Jurkat, Clone E6-1 (cell line): ENCODE measurements around the gene ARPC3. TPM values are rescaled to one million over a fixed set of nuclear protein-coding genes. Genes with fewer than 3 reads are reported as not detected.
"Not testable (repeated sequence)": the region's sequence is repeated elsewhere in the genome, so short reads cannot be mapped to it uniquely, and the experiment has no call there.

Experiments used
- DNase-seq: peaks from one replicate; pipeline ENCODE4 v3.0.0-alpha.2; 2011; ENCODE audit warnings: low read depth, low spot score
- H3K4me3 ChIP-seq: 2 replicates; pipeline ENCODE4 v1.5.1; 2011; ENCODE audit warnings: mild to moderate bottlenecking, low read length, control low read depth, moderate library complexity
- polyA plus RNA-seq: library from polyadenylated mRNA; unstranded; fragments of >200 nt; gene quantifications from one replicate; pipeline ENCODE4 v1.2.1, GENCODE V29; 2012; ENCODE audit warnings: missing spikeins; ENCODE audit not compliant: insufficient read length, insufficient read depth

The ARPC3 gene
- polyA plus RNA-seq = 365 TPM

- peak; percentile 91 for DNase-seq
- H3K4me3 ChIP-seq = peak within 1 kb of the TSS; percentile 71
These were observed at the start of gene ARPC3 for GRCh38 chr12:110449799-110450497. TSS of gene ARPC3 (minus strand) at chr12:110450337. CDS start at chr12:110450260, 77 bp downstream.

DNA sequence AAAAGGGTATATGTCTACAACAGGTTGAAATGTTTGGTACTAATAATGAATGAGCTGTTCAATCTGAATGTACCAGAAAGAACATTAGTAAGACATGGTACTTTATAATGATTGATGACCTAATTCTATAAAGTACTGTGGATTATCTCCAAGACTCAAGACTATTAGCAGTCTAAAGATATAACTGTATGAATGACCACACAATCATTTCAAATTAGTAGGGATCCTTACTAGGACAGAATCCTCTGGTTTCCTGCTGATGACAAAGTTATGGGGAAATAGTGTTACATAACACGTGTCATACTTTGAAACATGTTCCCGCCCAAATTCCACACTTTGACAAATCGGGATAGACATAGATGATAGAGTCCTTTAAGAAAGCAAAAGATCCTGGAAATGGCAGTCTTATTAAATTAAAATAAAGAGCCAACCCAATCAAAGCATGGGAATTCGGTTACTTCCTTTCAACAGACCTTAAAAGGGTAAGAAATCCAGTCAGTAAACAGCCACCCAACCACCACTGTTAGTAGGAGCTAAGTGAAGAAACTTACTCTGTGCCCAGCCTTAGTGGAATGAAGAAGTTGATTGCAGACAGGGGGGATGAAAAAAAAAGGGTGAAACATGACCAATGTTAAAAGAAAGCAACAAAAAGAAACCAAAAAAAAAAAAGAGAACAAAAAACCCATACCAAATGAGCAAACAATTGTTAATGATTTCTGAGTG lies 49.0 kb upstream of the ARPC3 start:
- DNase-seq = peak; percentile 12

GRCh38 chr12:110475426-110475825 lies 25.3 kb upstream of the ARPC3 start:
- no peak overlapping the region for H3K4me3 ChIP-seq
- DNase-seq = no peak

More for the DNA sequence above, 49.0 kb upstream of the ARPC3 start:
- H3K4me3 ChIP-seq = no peak overlapping the region

- DNase-seq = peak; percentile 98
- peak within 1 kb of the TSS; percentile 94 for H3K4me3 ChIP-seq
These were observed 18.3 kb upstream of the ARPC3 start, which contains the start of the genes FAM216A and GPN3 for GRCh38 chr12:110468214-110469048. TSS of gene FAM216A (plus strand) at chr12:110468845. CDS start at chr12:110468876, 31 bp downstream. TSS of gene GPN3 (minus strand) at chr12:110468257. CDS start at chr12:110468203, 54 bp downstream.

DNA sequence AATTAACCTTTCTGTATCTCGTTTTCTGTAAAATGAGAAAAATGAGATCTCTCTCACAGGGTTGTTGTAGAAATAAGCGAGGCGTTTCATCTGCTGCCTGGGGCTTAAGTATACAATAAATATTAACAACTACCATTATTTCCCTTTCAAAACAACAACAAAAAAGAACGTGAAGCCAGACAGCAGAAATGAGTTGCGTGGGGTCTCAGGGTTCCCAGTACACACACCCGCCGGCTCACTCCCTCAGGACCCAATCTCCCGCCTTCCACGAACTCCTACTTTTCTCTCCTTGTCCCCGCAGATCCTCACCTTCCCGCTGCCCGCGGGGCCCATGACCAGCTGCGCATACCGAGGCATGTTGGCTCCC lies 17.7 kb upstream of the ARPC3 start:
- no peak for DNase-seq
- H3K4me3 ChIP-seq = peak overlapping the region; percentile 94

DNA sequence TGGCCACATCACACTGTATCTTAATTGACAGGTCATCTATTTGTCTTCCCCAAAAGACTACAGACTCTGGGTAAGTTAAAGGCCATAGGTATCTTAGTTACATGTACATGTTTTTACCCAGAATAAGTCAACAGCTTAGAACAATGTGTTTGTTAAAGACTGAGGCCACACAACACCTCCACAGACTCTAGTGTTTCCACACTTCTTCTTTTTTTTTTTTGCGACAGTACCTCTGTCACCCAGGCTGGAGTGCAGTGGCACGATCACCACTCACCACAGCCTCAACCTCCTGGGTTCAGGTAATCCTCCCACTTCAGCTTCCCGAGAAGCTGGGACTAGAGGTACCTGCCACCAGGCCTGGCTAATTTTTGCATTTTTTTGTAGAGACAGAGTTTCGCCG lies 16.7 kb upstream of the ARPC3 start:
- peak overlapping the region; percentile 94 for H3K4me3 ChIP-seq
- no peak for DNase-seq

- not testable (repeated sequence) for H3K4me3 ChIP-seq, DNase-seq
These were observed 15.6 kb upstream of the ARPC3 start for GRCh38 chr12:110465765-110466164.

GRCh38 chr12:110465024-110465423 lies 14.9 kb upstream of the ARPC3 start:
- no peak overlapping the region for H3K4me3 ChIP-seq
- DNase-seq = no peak

DNA sequence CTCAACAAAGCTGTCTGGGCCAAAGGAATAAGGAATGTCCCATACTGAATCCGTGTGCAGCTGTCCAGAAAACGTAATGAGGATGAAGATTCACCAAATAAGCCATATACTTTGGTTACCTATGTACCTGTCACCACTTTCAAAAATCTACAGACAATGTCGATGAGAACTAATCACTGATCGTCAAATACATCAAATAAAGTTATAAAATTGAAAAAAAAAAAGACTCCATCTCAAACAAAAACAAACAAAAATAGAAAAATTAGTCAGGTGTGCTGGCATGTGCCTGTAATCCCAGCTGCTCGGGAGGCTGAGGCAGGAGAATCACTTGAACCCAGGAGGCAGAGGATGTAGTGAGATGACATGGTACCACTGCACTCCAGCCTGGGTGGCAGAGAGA lies 11.1 kb upstream of the ARPC3 start:
- not testable (repeated sequence) for DNase-seq, H3K4me3 ChIP-seq

DNA sequence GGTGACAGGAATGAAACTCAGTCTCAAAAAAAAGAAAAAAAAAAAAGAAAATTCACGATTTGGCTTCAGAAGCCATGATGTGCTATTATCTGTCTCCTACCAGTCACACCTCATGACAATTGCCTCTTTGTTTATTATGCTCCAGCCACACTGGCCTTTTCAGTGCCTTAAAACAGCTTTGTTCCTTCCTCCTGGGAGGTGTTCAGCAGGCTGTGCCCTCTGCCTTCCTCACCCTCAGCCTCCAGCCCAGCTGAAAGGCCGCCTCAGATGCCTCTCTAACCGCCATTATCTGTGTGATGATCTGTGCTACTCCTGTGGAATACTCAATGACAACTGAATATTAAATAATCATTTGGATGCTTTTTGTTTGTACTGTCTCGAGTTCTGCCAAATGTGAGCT lies 8.6 kb upstream of the ARPC3 start:
- DNase-seq = no peak
- H3K4me3 ChIP-seq = no peak overlapping the region

DNA sequence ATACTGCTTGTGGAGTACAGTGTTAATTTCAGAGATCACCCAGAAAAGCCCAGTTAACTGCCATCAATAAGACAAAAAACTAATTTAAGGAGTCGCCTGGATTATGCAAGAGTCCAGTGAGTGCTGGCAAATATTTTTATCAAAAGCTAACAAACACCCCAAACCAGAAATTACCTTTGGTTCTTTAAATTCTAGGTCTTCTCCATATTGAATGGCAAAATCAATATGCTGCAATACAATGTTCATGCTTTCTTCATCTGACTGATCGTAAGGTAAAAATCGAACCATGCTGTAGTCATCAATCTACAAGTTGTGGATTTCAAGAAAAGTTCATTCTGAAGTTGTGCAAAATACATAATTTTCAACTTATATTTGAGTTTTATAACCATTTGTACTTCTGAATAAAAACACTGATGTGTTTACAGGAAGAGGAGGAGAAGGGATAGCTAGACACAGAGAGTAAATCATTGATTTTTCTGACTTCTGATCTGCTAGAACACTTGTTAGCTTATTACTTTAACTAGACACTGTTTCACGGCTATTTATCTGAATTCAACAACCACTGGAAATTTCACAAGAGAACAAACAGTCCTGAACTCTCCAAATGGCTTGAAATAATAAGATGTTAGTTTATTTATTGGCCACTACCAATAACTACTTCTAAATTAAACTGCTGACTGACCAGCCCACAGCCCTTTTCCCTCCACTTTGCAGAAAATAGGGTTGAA lies 3.6 kb upstream of the ARPC3 start:
- DNase-seq = no peak
- H3K4me3 ChIP-seq = no peak overlapping the region

- H3K4me3 ChIP-seq = no peak overlapping the region
- DNase-seq = no peak
These were observed 1.1 kb upstream of the ARPC3 start for GRCh38 chr12:110451263-110451662.

GRCh38 chr12:110444455-110444854 lies 5.7 kb downstream of the ARPC3 start:
- DNase-seq = no peak
- H3K4me3 ChIP-seq = no peak overlapping the region

GRCh38 chr12:110436231-110436630 lies 13.9 kb downstream of the ARPC3 start:
- DNase-seq = no peak
- H3K4me3 ChIP-seq = no peak overlapping the region

DNA sequence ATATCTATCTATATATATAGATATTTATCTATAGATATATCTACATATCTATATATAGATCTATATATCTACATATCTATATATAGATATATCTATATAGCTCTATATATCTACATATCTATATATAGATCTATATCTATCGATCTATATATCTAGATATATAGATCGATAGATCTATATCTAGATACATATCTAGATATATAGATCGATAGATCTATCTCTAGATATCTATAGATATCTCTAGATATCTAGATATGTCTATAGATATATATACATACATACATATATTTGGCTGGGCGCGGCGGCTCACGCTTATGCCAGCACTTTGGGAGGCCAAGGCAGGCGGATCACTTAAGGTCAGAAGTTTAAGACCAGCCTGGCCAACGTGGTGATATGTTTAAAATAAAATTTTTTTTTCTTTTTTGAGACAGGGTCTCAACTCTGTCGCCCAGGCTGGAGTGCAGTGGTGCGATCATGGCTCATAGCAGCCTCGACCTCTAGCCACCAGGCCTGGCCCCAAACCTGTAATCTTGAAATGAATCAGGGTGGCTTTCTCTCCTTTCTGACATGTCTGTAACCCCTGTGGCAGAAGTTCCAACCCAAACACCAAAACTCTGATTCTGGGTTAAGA lies 18.1 kb downstream of the ARPC3 start:
- H3K4me3 ChIP-seq = peak overlapping the region; percentile 45
- DNase-seq = no peak

DNA sequence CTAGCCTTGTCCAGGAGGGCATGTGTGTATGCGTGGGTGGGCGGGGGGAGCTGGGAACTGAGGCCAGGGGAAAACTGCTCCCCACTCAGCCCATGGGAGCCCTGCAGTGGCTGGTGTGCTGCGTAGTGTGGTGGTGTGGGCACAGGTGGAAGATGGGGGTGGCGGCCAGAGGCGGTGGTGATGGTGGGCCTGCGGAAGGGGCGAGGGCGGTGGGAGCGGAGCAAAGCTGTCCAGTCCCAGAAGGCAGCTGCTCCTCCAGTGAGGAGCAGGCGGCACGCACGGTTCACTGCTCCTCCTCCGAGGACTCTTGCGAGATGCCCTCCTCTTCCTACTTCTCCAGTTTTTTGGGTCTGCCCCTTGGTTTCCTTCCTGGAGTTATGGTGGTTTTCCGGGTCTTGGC lies 20.5 kb downstream of the ARPC3 start:
- H3K4me3 ChIP-seq, DNase-seq: not testable (repeated sequence)

DNA sequence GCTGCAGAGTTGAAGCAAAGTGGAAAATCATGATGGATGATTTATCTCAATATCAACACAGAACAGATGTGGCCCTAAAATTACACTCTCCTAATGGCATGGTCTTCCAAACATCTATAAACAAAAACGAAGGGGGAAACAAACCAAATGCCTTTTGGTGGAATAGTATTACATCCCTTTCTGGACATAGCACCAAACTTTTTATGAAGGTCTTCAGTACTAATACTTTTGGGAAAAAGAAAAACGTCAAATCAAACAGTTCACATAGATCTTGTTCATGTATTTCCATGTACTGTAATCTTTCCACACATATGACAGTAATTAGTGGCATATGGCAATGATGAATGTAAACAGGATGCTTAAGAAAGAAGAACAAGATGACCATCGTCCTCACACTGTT lies 23.7 kb downstream of the ARPC3 start:
- no peak overlapping the region for H3K4me3 ChIP-seq
- no peak for DNase-seq

DNA sequence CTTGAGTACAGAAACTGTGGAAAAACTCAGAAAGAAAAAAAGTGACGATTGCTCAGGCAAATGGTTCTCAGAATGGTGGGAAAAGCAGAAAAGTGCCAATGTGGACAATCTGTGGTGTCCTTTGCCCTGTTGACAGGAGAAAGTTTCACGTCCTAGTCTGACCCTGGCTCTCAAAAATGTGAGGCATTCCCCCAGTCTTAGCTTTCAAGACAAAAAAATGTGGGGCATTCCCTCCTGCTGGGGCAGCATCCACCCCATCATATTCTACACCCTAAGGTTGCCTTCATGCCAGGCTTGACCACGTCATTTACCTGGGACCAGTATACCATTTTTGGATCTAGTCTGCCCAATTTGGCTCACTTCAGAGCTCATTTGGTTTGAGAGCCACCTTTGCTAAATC lies 25.9 kb downstream of the ARPC3 start:
- DNase-seq = no peak
- no peak overlapping the region for H3K4me3 ChIP-seq

DNA sequence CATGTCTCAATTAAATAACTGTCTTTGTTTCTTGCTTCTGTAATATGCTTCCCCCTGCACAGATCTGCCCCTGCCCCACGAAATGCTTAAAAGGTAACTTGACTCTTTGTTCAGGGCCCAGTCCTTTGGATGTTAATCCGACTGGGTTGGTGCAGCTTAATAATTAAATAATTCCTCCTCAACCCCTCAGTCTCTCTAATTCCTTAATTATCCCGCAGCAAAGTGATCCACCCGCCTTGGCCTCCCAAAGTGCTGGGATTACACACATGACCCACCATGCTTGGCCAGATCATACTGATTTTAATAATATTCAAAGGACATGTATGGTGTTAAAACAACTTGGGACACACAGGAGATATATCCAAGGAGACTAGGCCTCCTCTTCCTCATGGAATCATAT lies 28.4 kb downstream of the ARPC3 start:
- no peak for DNase-seq
- no peak overlapping the region for H3K4me3 ChIP-seq
